HepG2 (cell line): Measurements from ENCODE around the gene LAMB2. TPM values are rescaled to one million over a fixed set of nuclear protein-coding genes. Genes with fewer than 3 reads are reported as not detected.

Experiments used
- CBX5 ChIP-seq: sonication (generic); formaldehyde crosslinking; IDR thresholded peaks from 2 replicates; pipeline ENCODE4 v1.4.0; 2020; ENCODE audit warnings: missing genetic modification reagents, borderline replicate concordance
- JARID2 ChIP-seq: sonication (generic); formaldehyde crosslinking; IDR thresholded peaks from 2 replicates; pipeline ENCODE4 v1.8.1; 2023; ENCODE audit warnings: missing genetic modification reagents, inconsistent platforms; ENCODE audit not compliant: insufficient replicate concordance
- MEIS1 ChIP-seq: sonication (generic); formaldehyde crosslinking; IDR thresholded peaks from 2 replicates; pipeline ENCODE4 v1.9.0; 2021; ENCODE audit warnings: mild to moderate bottlenecking, missing genetic modification reagents, moderate library complexity, borderline replicate concordance
- NCOA2 ChIP-seq: sonication (generic); formaldehyde crosslinking; IDR thresholded peaks from 2 replicates; pipeline ENCODE4 v1.8.0; 2022; ENCODE audit warnings: inconsistent platforms
- NFYC ChIP-seq: IDR thresholded peaks from 2 replicates; pipeline ENCODE4 v1.6.1; 2016; ENCODE audit warnings: missing genetic modification reagents, missing compliant biosample characterization
- PAF1 ChIP-seq: IDR thresholded peaks from 2 replicates; pipeline ENCODE4 v1.6.1; 2016; ENCODE audit warnings: missing genetic modification reagents, missing compliant biosample characterization
- POLR2AphosphoS5 ChIP-seq: IDR thresholded peaks from 2 replicates; pipeline ENCODE4 v1.6.1; 2012; ENCODE audit warnings: low read depth, low read length
- RXRA ChIP-seq: sonication (generic); formaldehyde crosslinking; IDR thresholded peaks from 2 replicates; pipeline ENCODE4 v1.5.1; 2020; ENCODE audit warnings: missing genetic modification reagents
- SIX4 ChIP-seq: sonication (generic); formaldehyde crosslinking; IDR thresholded peaks from 2 replicates; pipeline ENCODE4 v1.4.0; 2020; ENCODE audit warnings: missing genetic modification reagents
- SOX13 ChIP-seq, 3 experiments: fragments of 450-650 bp in 1 of 3; sonication (generic) in 1 of 3; formaldehyde crosslinking in 1 of 3; IDR thresholded peaks in 2 of 3; conservative IDR thresholded peaks in 1 of 3; 2 replicates each; pipeline versions ENCODE4 v1.5.0 to v1.6.1; 2016 to 2020; ENCODE audit warnings: antibody characterized with exemption in 1 of 3, mild to moderate bottlenecking in 1 of 3, missing compliant biosample characterization in 1 of 3, missing genetic modification reagents in 1 of 3, moderate library complexity in 1 of 3
- WIZ ChIP-seq: sonication (generic); formaldehyde crosslinking; IDR thresholded peaks from 2 replicates; pipeline ENCODE4 v1.5.1; 2020; ENCODE audit warnings: mild to moderate bottlenecking, missing genetic modification reagents
- ZMYM3 ChIP-seq: sonication (generic); formaldehyde crosslinking; IDR thresholded peaks from 2 replicates; pipeline ENCODE4 v1.5.1; 2020; ENCODE audit warnings: mild to moderate bottlenecking, missing genetic modification reagents
- ZNF234 ChIP-seq: sonication (generic); formaldehyde crosslinking; conservative IDR thresholded peaks from 2 replicates; pipeline ENCODE4 v1.5.1; 2020; ENCODE audit warnings: mild to moderate bottlenecking, missing genetic modification reagents
- ZNF383 ChIP-seq: sonication (generic); formaldehyde crosslinking; IDR thresholded peaks from 2 replicates; pipeline ENCODE4 v1.4.0; 2020; ENCODE audit warnings: missing genetic modification reagents, mild to moderate bottlenecking, borderline replicate concordance
- ZNF510 ChIP-seq: sonication (generic); formaldehyde crosslinking; IDR thresholded peaks from 2 replicates; pipeline ENCODE4 v1.4.0; 2020; ENCODE audit warnings: low read depth, mild to moderate bottlenecking, missing genetic modification reagents
- ZNF670 ChIP-seq: sonication (generic); formaldehyde crosslinking; IDR thresholded peaks from 2 replicates; pipeline ENCODE4 v1.8.0; 2022; ENCODE audit warnings: mild to moderate bottlenecking, missing genetic modification reagents, borderline replicate concordance
- ZNF678 ChIP-seq: sonication (generic); formaldehyde crosslinking; IDR thresholded peaks from 2 replicates; pipeline ENCODE4 v1.4.0; 2020; ENCODE audit warnings: mild to moderate bottlenecking, missing genetic modification reagents
- ZNF788 ChIP-seq: sonication (generic); formaldehyde crosslinking; IDR thresholded peaks from 2 replicates; pipeline ENCODE4 v1.5.0; 2020; ENCODE audit warnings: mild to moderate bottlenecking, missing genetic modification reagents, borderline replicate concordance
- polyA plus RNA-seq, 8 experiments: library from polyadenylated mRNA; depleted of rRNA in 3 of 8; stranded (reverse) in 7 of 8; unstranded in 1 of 8; fragments of >200 nt; fragmentation: Illumina TruSeq in 4 of 8; extraction: Trizol in 4 of 8; gene quantifications; 2 replicates each; pipeline versions ENCODE4 v1.2.1 to v1.2.3, GENCODE V29; 2011 to 2016; ENCODE audit warnings: low read depth in 4 of 8, missing spikeins in 1 of 8, mixed read lengths in 1 of 8; ENCODE audit not compliant: insufficient read depth in 1 of 8
- total RNA-seq, 5 experiments: library from RNA; depleted of rRNA; stranded (reverse); fragments of >200 nt; fragmentation: Illumina TruSeq; extraction: Trizol; gene quantifications; 2 replicates each; pipeline ENCODE4 v1.2.3, GENCODE V29; 2016; ENCODE audit warnings: low read depth in 1 of 5
- TF ChIP-seq, protein P1 (sequence below): sonication (generic); formaldehyde crosslinking; conservative IDR thresholded peaks from 2 replicates; pipeline ENCODE4 v1.4.0; 2020; ENCODE audit warnings: missing genetic modification reagents
- TF ChIP-seq, protein P2 (sequence below): sonication (generic); formaldehyde crosslinking; IDR thresholded peaks from 2 replicates; pipeline ENCODE4 v1.4.0; 2020; ENCODE audit warnings: missing genetic modification reagents
- TF ChIP-seq, protein P3 (sequence below): sonication (generic); IDR thresholded peaks from 2 replicates; pipeline ENCODE4 v1.6.1; 2016; ENCODE audit warnings: low read depth, borderline replicate concordance

The LAMB2 gene
- total and polyA plus RNA-seq, 2 of the 13 experiments (the other 11 are each of a cell fraction or from before 2014, with no cell fraction given), result 208 to 443 TPM

DNA sequence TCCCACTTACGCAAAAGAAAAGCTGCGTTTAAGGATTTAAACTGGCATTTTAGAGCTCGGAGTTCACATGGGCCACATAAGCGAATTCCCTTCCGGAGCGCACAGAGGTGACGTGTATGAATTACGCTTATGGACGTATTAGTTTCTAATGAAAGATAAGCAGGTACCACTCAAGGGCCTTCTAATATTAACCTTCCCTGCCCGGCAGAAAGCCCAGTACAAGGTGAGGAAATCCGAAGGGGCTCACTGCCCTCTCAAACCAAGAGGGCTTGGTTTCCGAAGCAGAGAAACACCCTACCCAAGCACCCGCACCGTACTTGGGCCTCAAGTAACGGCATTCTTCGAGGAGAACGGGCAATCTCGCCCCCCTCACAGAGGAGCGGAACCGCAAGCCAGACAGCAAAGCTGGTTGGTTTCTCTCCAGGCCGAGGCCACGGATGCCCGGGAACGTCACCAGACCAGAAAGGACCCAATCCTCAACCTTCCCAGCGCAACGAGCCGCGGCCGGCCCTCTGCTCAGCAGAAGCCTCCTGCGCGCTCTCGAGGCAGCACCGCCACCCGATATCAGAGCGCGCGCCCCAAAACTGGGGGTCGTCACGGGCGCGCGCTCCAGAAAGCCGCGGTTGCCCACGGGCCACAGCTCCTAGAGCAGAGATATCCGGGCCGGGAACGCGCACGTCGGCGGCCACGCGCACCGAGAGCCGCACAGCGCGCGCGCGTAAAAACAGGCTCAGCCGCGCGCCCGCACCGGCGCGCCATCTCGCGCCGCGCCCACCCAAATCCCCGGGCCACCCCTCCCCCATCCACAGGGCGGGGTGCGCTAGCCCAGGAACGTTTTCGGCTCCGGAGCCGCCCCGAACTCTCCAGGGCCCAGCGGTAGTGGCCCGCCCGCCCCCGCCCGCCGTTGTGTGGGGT lies 39.7 kb downstream of the LAMB2 start (continued):
- TF ChIP-seq CBX5 (CRISPR knock-in tag), result no peak
- no peak for TF ChIP-seq ZNF234
- TF ChIP-seq ZNF788, result peak; percentile 48; the same call in 1 of the 2 replicates
- no peak for TF ChIP-seq RXRA (CRISPR knock-in tag)
- TF ChIP-seq, protein P1, sequence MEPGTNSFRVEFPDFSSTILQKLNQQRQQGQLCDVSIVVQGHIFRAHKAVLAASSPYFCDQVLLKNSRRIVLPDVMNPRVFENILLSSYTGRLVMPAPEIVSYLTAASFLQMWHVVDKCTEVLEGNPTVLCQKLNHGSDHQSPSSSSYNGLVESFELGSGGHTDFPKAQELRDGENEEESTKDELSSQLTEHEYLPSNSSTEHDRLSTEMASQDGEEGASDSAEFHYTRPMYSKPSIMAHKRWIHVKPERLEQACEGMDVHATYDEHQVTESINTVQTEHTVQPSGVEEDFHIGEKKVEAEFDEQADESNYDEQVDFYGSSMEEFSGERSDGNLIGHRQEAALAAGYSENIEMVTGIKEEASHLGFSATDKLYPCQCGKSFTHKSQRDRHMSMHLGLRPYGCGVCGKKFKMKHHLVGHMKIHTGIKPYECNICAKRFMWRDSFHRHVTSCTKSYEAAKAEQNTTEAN (CRISPR knock-in tag), result no peak
- 0 out of 2 replicates have a peak, but pooled peaks have one; percentile 56 for TF ChIP-seq ZNF510 (CRISPR knock-in tag)
- TF ChIP-seq JARID2, result no peak
- peak; percentile 84 for TF ChIP-seq MEIS1 (CRISPR knock-in tag)
- TF ChIP-seq ZNF670 (CRISPR knock-in tag), result no peak
- peak; percentile 42; the same call in 1 of the 2 replicates for TF ChIP-seq POLR2AphosphoS5
- TF ChIP-seq NFYC (CRISPR knock-in tag), result no peak
- TF ChIP-seq, protein P2, sequence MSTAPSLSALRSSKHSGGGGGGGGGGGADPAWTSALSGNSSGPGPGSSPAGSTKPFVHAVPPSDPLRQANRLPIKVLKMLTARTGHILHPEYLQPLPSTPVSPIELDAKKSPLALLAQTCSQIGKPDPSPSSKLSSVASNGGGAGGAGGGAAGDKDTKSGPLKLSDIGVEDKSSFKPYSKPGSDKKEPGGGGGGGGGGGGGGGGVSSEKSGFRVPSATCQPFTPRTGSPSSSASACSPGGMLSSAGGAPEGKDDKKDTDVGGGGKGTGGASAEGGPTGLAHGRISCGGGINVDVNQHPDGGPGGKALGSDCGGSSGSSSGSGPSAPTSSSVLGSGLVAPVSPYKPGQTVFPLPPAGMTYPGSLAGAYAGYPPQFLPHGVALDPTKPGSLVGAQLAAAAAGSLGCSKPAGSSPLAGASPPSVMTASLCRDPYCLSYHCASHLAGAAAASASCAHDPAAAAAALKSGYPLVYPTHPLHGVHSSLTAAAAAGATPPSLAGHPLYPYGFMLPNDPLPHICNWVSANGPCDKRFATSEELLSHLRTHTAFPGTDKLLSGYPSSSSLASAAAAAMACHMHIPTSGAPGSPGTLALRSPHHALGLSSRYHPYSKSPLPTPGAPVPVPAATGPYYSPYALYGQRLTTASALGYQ (CRISPR knock-in tag), result no peak
- TF ChIP-seq, protein P3, sequence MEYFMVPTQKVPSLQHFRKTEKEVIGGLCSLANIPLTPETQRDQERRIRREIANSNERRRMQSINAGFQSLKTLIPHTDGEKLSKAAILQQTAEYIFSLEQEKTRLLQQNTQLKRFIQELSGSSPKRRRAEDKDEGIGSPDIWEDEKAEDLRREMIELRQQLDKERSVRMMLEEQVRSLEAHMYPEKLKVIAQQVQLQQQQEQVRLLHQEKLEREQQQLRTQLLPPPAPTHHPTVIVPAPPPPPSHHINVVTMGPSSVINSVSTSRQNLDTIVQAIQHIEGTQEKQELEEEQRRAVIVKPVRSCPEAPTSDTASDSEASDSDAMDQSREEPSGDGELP, result no peak; the same call in 1 of the 2 replicates
- no peak for TF ChIP-seq ZNF678 (CRISPR knock-in tag)
- no peak for TF ChIP-seq SIX4 (CRISPR knock-in tag)
- TF ChIP-seq SOX13 (IDR thresholded peaks at IDR 0.05), result no peak
- TF ChIP-seq SOX13 (CRISPR knock-in tag; conservative IDR thresholded peaks at IDR 0.05 in 1 of 2, IDR thresholded peaks at IDR 0.05 in 1 of 2), result no peak
- peak; percentile 13; the same call in 1 of the 2 replicates for TF ChIP-seq ZNF383 (CRISPR knock-in tag)
- no peak for TF ChIP-seq NCOA2 (CRISPR knock-in tag)
- TF ChIP-seq WIZ (CRISPR knock-in tag), result no peak
- TF ChIP-seq ZMYM3 (CRISPR knock-in tag), result no peak
- TF ChIP-seq PAF1 (CRISPR knock-in tag), result no peak
